ENCODE measurements around the gene COX15.

GRCh38 chr10:99698504-99699080, 33.3 kb downstream of the COX15 start:
- TF ChIP-seq POLR2A (IDR thresholded peaks at IDR 0.05) (no peak), CTCF (IDR thresholded peaks at IDR 0.05) (no peak)

Data from adrenal gland (tissue), 5 donors.